BE2C (cell line): ENCODE measurements around the gene PSENEN.
"Not testable (repeated sequence)": the region's sequence is repeated elsewhere in the genome, so short reads cannot be mapped to it uniquely, and the experiment has no call there.

Experiments used
- DNase-seq: peaks from one replicate; pipeline ENCODE4 v3.0.0-alpha.2; 2020
- H3K27me3 ChIP-seq: fragments of 250-450 bp; sonication (Bioruptor Pico); 2 replicates; pipeline ENCODE4 v1.5.1; 2020; ENCODE audit warnings: mild to moderate bottlenecking
- H3K36me3 ChIP-seq: fragments of 250-450 bp; sonication (Bioruptor Pico); 2 replicates; pipeline ENCODE4 v1.5.1; 2020; ENCODE audit warnings: mild to moderate bottlenecking
- H3K4me1 ChIP-seq: fragments of 250-450 bp; sonication (Bioruptor Pico); 2 replicates; pipeline ENCODE4 v1.5.1; 2020
- H3K4me3 ChIP-seq: 2 replicates; pipeline ENCODE4 v1.5.1; 2011; ENCODE audit warnings: low read depth, low read length
- H3K9me3 ChIP-seq: fragments of 250-450 bp; sonication (Bioruptor Pico); 2 replicates; pipeline ENCODE4 v1.5.1; 2020
- CTCF ChIP-seq: IDR thresholded peaks from 2 replicates; pipeline ENCODE4 v1.5.1; 2012; ENCODE audit warnings: mild to moderate bottlenecking, low read depth, low read length

Gene PSENEN

GRCh38 chr19:35791814-35792279 is 46.4 kb downstream of the PSENEN start:
- Histone ChIP-seq H3K36me3 (no peaks in the 10 kb centered on the region), H3K9me3 (no peaks in the 10 kb centered on the region), H3K4me3 (no peak overlapping the region), H3K4me1 (no peaks in the 10 kb centered on the region), H3K27me3 (no peaks in the 10 kb centered on the region)
- no peak for DNase-seq
- TF ChIP-seq CTCF: no peak

- no peaks in the 10 kb centered on the region for H3K4me1 ChIP-seq
- no peak for TF ChIP-seq CTCF
- H3K9me3 ChIP-seq: no peaks in the 10 kb centered on the region
- H3K4me3 ChIP-seq: no peak overlapping the region
- DNase-seq: no peak
- H3K36me3 ChIP-seq: no peaks in the 10 kb centered on the region
- H3K27me3 ChIP-seq: no peaks in the 10 kb centered on the region
Measured at GRCh38 chr19:35792312-35792711, 46.9 kb downstream of the PSENEN start.

GRCh38 chr19:35792888-35793287 is 47.4 kb downstream of the PSENEN start:
- no peak for DNase-seq
- Histone ChIP-seq H3K36me3 (no peaks in the 10 kb centered on the region), H3K27me3 (no peaks in the 10 kb centered on the region), H3K4me1 (no peaks in the 10 kb centered on the region), H3K9me3 (no peaks in the 10 kb centered on the region), H3K4me3 (no peak overlapping the region)
- TF ChIP-seq CTCF: no peak

- Histone ChIP-seq H3K9me3 (no peaks in the 10 kb centered on the region), H3K36me3 (no peaks in the 10 kb centered on the region), H3K4me3 (no peak overlapping the region), H3K4me1 (no peaks in the 10 kb centered on the region), H3K27me3 (no peaks in the 10 kb centered on the region)
- no peak for TF ChIP-seq CTCF
- DNase-seq: no peak
Measured at GRCh38 chr19:35793381-35794165, 48.1 kb downstream of the PSENEN start.

- not testable (repeated sequence) for H3K36me3 ChIP-seq, H3K9me3 ChIP-seq, H3K4me3 ChIP-seq, H3K27me3 ChIP-seq, H3K4me1 ChIP-seq, DNase-seq
Measured at GRCh38 chr19:35795564-35795963, 50.1 kb downstream of the PSENEN start.
